Measurements from ENCODE around the gene VCPKMT. TPM values are rescaled to one million over a fixed set of nuclear protein-coding genes. Genes with fewer than 3 reads are reported as not detected.

Gene VCPKMT
- 2.4 and 7.3 TPM in 2 replicates for total RNA-seq

DNA sequence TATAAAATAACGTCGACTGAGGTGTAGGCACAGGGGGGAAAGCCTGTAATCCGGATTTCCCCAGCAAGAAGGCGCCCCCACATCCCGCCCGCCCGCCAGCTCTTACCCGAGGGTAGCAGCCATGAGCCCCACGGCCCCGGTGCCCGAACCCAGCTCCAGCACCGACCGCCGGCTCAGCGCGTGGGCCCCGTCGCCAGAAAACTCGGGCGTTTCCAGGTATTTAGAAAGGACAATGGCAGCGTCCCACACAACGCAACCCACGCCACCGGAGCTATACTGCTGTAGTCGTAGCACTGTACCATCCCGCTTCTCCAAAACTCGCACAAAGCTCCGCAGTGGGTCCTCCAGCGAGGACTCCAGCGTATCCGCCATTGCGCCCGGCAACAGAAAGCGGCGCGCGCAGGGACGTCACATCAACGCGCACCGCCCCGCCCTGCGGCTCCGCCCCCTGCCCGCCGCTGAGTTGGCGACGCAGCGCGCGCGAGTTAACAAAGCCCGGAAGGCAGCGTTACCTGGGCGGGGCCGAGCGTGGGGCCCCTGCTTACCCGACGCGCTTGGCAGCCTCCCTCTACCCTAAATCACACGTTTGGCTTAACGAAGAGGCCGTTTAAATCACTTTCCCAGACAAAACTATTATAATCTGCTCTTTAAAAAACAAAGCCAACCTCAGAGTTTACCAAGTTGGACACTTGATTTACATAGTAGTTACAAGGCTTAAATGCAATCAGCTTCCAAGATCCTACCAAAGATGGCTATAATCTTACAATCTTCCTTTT lies at the start of gene VCPKMT:
Gene VCPKMT, minus strand, starts transcription at position 392 of the 776 bp plus-strand sequence. Its CDS starts 20 bp downstream, at position 372.

Small RNAs within 50 kb of the gene (small RNA-seq; reads per million reads assigned to genes)
- gene RF00019 (ENCODE audit: low replicate concordance) = not detected

Other genes starting within 250 kb of the VCPKMT start
- gene ARF6, start 223.5 kb downstream of the VCPKMT start, total RNA-seq = 41.4 and 88.0 TPM in 2 replicates
- gene SOS2, start 115.0 kb upstream of the VCPKMT start, total RNA-seq = 26.6 and 27.1 TPM in 2 replicates
- 1.8 and 4.4 TPM in 2 replicates for gene L2HGDH, start 195.7 kb upstream of the VCPKMT start, total RNA-seq
- gene DMAC2L, start 195.8 kb upstream of the VCPKMT start, total RNA-seq = 3.3 and 7.7 TPM in 2 replicates

All from placental pericyte (primary cell).